GM19099 (cell line): ENCODE measurements around the gene ELN.

ENCODE experiments used
- POLR2A ChIP-seq: IDR thresholded peaks from 3 replicates; pipeline ENCODE4 v1.6.1; 2011; ENCODE audit warnings: low read depth; ENCODE audit not compliant: insufficient read length; ENCODE audit errors: extremely low read depth

Gene ELN

GRCh38 chr7:74042746-74043522 is 15.0 kb downstream of the ELN start:
- no peak for TF ChIP-seq POLR2A

GRCh38 chr7:74043523-74043951 is 15.6 kb downstream of the ELN start:
- TF ChIP-seq POLR2A, result no peak

- TF ChIP-seq POLR2A, result no peak
Observed at GRCh38 chr7:74044366-74045350, 16.7 kb downstream of the ELN start.

GRCh38 chr7:74047804-74048380 is 19.9 kb downstream of the ELN start:
- no peak for TF ChIP-seq POLR2A

GRCh38 chr7:74048999-74049599 is 21.1 kb downstream of the ELN start:
- TF ChIP-seq POLR2A, result no peak

GRCh38 chr7:74049997-74050798 is 22.2 kb downstream of the ELN start:
- TF ChIP-seq POLR2A, result no peak

- TF ChIP-seq POLR2A, result no peak
Observed at GRCh38 chr7:74051193-74051592, 23.2 kb downstream of the ELN start.

- no peak for TF ChIP-seq POLR2A
Observed at GRCh38 chr7:74051629-74052410, 23.8 kb downstream of the ELN start.

GRCh38 chr7:74052628-74053027 is 24.7 kb downstream of the ELN start:
- TF ChIP-seq POLR2A, result no peak

- no peak for TF ChIP-seq POLR2A
Observed at GRCh38 chr7:74053589-74054186, 25.7 kb downstream of the ELN start.

- no peak for TF ChIP-seq POLR2A
Observed at GRCh38 chr7:74056096-74056915, 28.3 kb downstream of the ELN start.

GRCh38 chr7:74057216-74057925 is 29.4 kb downstream of the ELN start:
- TF ChIP-seq POLR2A, result no peak
